ENCODE data around the gene NRN1L. TPM values are rescaled to one million over a fixed set of nuclear protein-coding genes. Genes with fewer than 3 reads are reported as not detected.
"Not testable (repeated sequence)": the region's sequence is repeated elsewhere in the genome, so short reads cannot be mapped to it uniquely, and the experiment has no call there.

The NRN1L gene
- total and polyA plus RNA-seq, 7 donors: 1.1 TPM; not detected in 6

DNA sequence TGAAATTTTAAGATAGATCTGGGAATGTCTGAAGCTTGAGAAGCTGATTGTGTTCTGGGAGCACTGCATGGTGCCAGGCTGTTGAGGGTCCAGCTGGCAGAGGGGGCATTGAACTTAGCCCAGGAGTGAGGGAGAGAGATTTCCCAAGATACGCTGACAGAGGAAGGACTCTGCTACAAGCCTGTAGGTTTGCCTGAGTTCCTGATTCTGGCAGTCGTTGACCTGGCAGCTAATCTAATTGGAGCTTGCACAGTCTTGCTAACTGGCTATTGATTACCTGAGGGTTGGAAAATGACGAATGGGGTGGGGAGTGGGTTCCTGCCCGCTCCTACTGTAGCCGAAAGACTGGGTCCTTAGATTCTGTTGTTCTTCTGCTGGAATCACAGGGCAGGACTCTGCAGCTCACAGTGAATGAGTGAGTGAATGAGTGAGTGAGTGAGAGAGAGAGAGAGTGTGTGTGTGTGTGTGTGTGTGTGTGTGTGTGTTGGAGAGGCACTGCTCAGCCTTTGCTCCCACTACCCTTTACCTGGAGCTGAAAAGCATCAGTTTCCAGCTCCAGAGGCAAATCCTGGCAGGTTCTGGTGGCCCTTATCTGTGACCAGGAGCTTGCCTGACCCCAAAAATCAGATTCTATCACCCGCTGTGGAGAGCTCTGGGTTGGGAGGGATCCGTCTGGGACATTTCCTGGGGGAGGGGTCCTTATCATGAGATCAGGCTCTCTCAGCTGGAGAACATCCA lies 30.2 kb downstream of the NRN1L start:
- no peaks in the 10 kb centered on the region for H3K27me3 ChIP-seq
- no peaks in the 10 kb centered on the region for H3K9me3 ChIP-seq
- peaks cover 0 to 43% (median 30%) of the 10 kb centered on the region in 4 donors for H3K4me1 ChIP-seq
- H3K36me3 ChIP-seq: peaks cover 0 to 48% (median 9%) of the 10 kb centered on the region in 4 donors
- H3K27ac ChIP-seq: no peak overlapping the region
- no peak for DNase-seq
- intact Hi-C loops (cut with DNase I): no loop called here
- H3K4me3 ChIP-seq: no peak overlapping the region
- TF ChIP-seq, protein P1, sequence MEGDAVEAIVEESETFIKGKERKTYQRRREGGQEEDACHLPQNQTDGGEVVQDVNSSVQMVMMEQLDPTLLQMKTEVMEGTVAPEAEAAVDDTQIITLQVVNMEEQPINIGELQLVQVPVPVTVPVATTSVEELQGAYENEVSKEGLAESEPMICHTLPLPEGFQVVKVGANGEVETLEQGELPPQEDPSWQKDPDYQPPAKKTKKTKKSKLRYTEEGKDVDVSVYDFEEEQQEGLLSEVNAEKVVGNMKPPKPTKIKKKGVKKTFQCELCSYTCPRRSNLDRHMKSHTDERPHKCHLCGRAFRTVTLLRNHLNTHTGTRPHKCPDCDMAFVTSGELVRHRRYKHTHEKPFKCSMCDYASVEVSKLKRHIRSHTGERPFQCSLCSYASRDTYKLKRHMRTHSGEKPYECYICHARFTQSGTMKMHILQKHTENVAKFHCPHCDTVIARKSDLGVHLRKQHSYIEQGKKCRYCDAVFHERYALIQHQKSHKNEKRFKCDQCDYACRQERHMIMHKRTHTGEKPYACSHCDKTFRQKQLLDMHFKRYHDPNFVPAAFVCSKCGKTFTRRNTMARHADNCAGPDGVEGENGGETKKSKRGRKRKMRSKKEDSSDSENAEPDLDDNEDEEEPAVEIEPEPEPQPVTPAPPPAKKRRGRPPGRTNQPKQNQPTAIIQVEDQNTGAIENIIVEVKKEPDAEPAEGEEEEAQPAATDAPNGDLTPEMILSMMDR (IDR thresholded peaks at IDR 0.05): no peak
- TF ChIP-seq POLR2AphosphoS5 (IDR thresholded peaks at IDR 0.05) (no peak), POLR2A (IDR thresholded peaks at IDR 0.05) (no peak)
- WGBS, 2 donors: 83 to 86% methylated on average over 7 of the region's 7 CpGs

DNA sequence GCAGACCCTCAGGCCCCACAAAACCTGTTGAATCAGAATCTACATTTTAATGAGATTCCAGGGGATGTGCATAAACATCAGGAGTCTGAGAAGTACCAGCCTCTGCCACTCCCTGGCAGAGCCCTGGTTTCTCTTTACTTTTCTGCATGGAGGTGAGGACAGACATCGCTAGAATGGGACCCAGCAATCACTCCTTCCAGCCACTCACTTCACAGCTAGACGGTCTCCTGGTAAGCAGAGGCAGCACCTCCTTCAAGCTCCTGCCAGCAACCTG lies 30.7 kb downstream of the NRN1L start:
- H3K27ac ChIP-seq; DNase-seq; H3K9me3 ChIP-seq; intact Hi-C loops (cut with DNase I); H3K4me3 ChIP-seq; H3K27me3 ChIP-seq: not testable (repeated sequence)
- H3K36me3 ChIP-seq: peaks cover 0 to 43% (median 7%) of the 10 kb centered on the region in 4 donors
- H3K4me1 ChIP-seq: peaks cover 0 to 45% (median 33%) of the 10 kb centered on the region in 4 donors
- 83 to 84% methylated on average over 2 of the region's 2 CpGs for WGBS, 2 donors

DNA sequence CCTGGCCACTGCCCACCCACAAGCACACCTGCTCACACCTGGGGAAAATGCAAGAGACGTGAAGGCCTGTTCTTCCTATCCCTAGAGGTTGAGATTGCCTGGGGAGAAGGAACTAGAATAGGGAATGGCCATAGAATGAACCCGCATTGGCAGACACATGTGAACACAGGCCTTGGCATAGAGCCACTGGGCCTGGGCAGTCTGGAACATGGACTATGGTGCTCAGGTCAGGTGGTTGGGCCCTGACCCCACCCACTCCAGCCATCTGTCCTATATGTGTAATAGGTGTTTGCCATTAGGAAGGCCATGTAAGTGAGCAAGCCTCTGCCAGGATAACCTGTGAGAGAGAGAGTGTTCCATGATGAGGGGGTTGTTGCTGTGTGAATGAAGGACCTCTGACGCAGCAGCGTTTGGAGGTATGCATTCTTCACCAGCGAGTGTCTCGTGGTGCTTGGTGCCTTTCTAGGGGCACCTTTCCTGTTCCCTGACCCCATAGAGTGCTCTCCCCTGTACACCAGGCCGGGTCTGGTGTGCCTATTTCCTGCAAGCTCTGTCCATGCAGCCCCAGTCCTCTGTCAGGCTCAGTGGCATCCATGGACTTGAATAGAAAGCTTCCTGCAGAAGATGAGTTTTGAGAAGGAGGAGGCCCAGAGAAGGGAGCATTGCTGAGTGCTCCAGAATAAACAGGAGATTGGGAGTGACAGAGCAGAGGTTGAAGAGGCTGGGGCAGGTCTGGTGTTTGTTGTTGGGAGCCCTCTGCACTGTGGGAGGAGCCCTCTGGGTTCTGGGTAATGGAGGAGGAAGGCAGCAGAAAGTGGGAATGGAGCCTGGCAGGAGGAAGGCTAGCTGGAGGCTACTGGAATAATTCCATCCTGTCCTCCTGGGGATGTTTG lies 31.4 kb downstream of the NRN1L start:
- Histone ChIP-seq H3K27me3 (no peaks in the 10 kb centered on the region), H3K9me3 (no peaks in the 10 kb centered on the region), H3K4me1 (peaks cover 0 to 43% (median 33%) of the 10 kb centered on the region in 4 donors), H3K27ac (peak overlapping the region in 2 of 4 donors; percentile 73), H3K4me3 (no peak overlapping the region), H3K36me3 (peaks cover 0 to 37% (median 2%) of the 10 kb centered on the region in 4 donors)
- TF ChIP-seq POLR2AphosphoS5 (IDR thresholded peaks at IDR 0.05) (no peak), POLR2A (IDR thresholded peaks at IDR 0.05) (no peak), EP300 (IDR thresholded peaks at IDR 0.05) (no peak)
- TF ChIP-seq, protein P1 (IDR thresholded peaks at IDR 0.05): no peak
- intact Hi-C loops (cut with DNase I): no loop called here
- 73 to 85% methylated on average over 7 of the region's 7 CpGs for WGBS, 2 donors
- no peak for DNase-seq

DNA sequence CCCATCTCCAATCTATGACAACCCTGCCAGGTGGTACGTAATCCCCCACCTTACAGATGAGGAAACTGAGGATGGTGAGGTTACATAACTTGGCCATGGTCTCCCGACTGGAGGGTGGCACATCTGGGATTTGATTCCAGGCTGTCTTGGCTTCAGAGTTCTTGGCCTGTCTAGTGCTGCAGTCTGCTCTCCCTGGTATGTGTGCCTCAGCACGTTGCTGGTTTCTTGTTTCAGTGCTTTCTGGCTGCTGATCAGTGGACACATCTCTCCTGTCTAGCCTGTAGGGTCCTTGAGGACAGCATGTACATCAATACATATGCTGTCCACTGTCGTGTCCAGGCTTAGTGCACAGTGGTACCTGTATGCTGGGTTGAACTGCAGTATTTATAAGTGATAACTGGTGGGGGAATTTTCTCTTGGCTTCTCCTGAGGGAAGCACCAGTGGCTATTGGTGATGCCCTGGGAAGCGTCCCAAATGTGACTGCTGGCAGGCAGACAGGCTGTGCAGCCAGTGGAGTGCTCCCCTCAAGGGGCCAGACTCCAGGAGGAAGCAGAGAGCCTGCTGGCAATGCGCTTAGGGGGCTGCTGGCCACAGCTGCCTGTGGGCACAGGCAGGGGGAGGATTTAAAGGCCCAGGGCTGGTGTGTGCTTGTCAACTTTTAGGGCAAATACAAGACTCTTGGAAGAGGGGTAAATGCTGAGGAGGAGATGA lies 32.6 kb downstream of the NRN1L start:
- TF ChIP-seq, protein P1 (IDR thresholded peaks at IDR 0.05): no peak
- TF ChIP-seq POLR2AphosphoS5 (IDR thresholded peaks at IDR 0.05) (no peak), POLR2A (IDR thresholded peaks at IDR 0.05) (no peak), EP300 (IDR thresholded peaks at IDR 0.05) (no peak)
- peaks cover 0 to 24% (median 1%) of the 10 kb centered on the region in 4 donors for H3K36me3 ChIP-seq
- no peaks in the 10 kb centered on the region for H3K27me3 ChIP-seq
- no peak overlapping the region for H3K4me3 ChIP-seq
- peak overlapping the region; percentile 41 to 75 (median 73) for H3K27ac ChIP-seq
- peaks cover 0 to 43% (median 32%) of the 10 kb centered on the region in 4 donors for H3K4me1 ChIP-seq
- intact Hi-C loops (cut with DNase I): no loop called here
- no peak for DNase-seq
- no peaks in the 10 kb centered on the region for H3K9me3 ChIP-seq
- WGBS, 2 donors: 80 to 85% methylated on average over 6 of the region's 6 CpGs

DNA sequence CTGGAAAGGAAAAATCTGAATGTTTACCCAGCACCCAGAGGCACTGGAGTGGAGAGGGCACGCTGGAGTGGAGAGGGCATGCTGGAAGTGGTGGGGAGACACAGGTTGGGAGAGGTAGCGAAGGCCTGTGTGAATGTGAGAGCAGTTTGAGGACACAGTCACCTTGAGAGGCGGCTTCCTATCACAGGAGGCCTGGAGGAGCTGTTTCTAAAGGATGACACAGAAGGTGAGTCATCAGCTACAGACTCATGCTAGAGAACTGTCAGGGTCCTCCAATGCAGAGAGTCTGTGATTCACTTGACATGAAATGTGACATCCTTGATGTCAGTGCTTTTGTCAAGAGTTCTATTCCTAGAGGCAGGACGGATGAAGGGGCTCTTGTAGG lies 33.2 kb downstream of the NRN1L start:
- intact Hi-C loops (cut with DNase I): no loop called here
- Histone ChIP-seq H3K36me3 (peaks cover 0 to 22% (median 1%) of the 10 kb centered on the region in 4 donors), H3K9me3 (no peaks in the 10 kb centered on the region), H3K4me3 (no peak overlapping the region), H3K27ac (peak overlapping the region; percentile 41 to 75 (median 73)), H3K27me3 (no peaks in the 10 kb centered on the region), H3K4me1 (peaks cover 0 to 43% (median 32%) of the 10 kb centered on the region in 4 donors)
- 87 to 92% methylated on average over 4 of the region's 4 CpGs for WGBS, 2 donors
- no peak for TF ChIP-seq EP300 (IDR thresholded peaks at IDR 0.05)
- TF ChIP-seq, protein P1 (IDR thresholded peaks at IDR 0.05): no peak
- TF ChIP-seq POLR2AphosphoS5 (IDR thresholded peaks at IDR 0.05): no peak
- TF ChIP-seq POLR2A (IDR thresholded peaks at IDR 0.05): no peak
- no peak for DNase-seq
